ENCODE measurements around the gene RPS6KA5.
"Not testable (repeated sequence)": the region's sequence is repeated elsewhere in the genome, so short reads cannot be mapped to it uniquely, and the experiment has no call there.

The RPS6KA5 gene

DNA sequence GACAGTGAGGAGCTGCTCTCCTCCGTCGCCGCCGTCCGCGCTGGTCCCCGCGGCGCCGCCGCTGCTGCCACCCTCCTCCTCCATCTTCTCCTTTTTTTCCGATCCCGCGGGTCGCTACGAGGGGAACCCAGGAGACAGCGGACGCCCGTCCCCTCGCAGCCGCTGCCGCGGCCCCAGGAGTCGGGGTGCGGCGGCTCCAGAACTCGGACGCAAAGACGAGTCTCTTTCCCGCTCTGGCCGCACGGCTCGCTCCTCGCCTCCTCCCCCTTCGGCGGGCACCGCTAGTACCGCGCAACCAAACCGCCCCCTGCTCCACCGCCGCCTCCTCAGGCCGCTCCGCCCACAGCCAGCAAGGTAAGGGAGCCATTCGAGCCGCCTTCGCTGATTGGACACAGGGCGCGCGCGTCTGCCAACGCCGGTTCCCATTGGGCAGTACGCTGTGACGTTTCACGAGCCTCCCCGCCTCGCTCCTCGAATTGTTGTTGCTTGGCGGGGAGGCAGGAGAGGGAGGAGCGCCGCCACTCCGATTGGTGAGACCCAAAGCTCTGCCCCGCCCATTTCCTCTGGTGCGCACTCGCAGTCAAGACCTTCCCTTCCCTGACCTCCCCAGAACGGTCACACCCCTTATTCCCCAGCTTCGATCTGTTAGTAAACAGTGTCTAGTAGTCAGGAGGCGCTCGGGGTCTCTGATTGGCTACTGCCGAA is at the start of gene RPS6KA5:
Gene RPS6KA5, minus strand, starts transcription at position 291 of the 705 bp plus-strand sequence. Its CDS starts 207 bp downstream, at position 84.
- H3K27ac ChIP-seq: peak within 1 kb of the TSS; percentile 90
- TF ChIP-seq ZFX (IDR thresholded peaks at IDR 0.05; ENCODE audit: borderline replicate concordance): no peak
- TF ChIP-seq, protein P1, sequence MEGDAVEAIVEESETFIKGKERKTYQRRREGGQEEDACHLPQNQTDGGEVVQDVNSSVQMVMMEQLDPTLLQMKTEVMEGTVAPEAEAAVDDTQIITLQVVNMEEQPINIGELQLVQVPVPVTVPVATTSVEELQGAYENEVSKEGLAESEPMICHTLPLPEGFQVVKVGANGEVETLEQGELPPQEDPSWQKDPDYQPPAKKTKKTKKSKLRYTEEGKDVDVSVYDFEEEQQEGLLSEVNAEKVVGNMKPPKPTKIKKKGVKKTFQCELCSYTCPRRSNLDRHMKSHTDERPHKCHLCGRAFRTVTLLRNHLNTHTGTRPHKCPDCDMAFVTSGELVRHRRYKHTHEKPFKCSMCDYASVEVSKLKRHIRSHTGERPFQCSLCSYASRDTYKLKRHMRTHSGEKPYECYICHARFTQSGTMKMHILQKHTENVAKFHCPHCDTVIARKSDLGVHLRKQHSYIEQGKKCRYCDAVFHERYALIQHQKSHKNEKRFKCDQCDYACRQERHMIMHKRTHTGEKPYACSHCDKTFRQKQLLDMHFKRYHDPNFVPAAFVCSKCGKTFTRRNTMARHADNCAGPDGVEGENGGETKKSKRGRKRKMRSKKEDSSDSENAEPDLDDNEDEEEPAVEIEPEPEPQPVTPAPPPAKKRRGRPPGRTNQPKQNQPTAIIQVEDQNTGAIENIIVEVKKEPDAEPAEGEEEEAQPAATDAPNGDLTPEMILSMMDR (IDR thresholded peaks at IDR 0.05): peak; percentile 37

DNA sequence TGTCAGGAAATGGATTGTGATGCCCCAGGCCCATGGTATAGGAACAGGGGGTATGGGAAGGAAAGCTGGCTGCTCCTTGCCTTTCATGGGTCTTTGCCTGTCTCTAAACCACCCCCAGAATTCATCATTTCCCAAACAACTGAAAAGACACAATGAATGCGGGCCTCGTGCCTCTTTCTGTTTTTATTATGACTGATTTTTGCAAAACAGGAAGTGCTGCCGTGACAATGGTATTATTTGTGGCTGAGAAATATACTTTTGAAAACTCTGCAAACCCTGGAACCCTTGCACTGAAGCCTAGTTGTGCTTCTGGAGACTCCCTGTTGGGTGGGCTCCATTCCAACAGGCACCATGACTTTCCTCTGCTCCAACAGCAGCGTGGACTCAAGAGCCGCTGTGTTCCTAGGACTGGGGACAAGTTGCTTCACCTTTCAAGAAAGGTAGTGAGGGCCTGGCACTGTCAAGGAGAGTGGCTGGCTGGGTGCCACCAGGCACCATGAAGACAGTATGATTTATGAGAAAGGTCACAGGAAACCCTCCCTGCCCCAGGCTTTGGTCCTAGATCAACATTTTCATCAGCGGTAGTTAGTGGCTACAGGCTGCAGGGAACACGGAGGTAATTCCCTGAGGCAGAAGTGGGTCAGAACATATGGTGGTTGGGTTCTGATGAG is 48.6 kb upstream of the RPS6KA5 start:
- H3K27ac ChIP-seq: no peak overlapping the region
- TF ChIP-seq, protein P1 (IDR thresholded peaks at IDR 0.05): no peak
- no peak for TF ChIP-seq ZFX (IDR thresholded peaks at IDR 0.05; ENCODE audit: borderline replicate concordance)

DNA sequence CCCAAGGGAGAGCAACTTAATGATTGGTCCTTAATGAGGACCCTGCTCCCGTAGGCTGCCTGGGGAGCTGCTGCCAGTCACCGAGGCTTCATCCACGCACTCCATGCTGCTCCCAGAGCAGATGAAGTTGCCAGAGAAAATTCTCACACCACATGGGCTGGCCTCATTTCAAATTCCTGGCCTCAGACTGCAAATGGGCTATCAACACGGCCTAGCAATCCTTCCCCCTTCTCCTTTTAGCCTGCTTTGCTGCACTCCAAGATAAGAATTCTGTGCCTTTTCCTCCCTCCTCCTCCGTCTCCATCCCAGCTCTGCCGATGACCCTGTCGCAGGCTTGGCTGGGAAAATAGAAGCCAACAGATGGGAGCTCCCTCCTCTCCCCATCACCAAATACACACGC is 42.7 kb upstream of the RPS6KA5 start:
- no peak overlapping the region for H3K27ac ChIP-seq
- TF ChIP-seq ZFX (IDR thresholded peaks at IDR 0.05; ENCODE audit: borderline replicate concordance): no peak
- TF ChIP-seq, protein P1 (IDR thresholded peaks at IDR 0.05): no peak

DNA sequence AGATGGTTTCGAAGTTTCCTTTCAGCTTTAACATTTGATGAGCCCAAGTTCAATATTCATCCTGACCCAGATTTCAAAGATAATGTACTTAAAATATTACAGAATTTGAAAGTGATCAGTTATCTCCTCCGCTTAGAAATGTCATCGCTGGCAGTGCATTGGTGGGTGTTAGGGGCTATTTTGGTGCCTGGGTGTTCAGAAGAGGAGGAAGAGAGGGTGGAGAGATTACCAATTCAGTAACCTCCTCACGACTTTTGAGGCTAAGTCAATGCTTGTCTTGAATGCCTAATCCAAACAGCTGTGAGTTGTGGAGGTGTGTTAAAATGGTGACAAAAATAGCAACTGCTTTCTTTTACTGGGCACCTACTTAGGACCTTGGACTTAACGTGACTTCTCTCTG is 39.7 kb upstream of the RPS6KA5 start:
- no peak for TF ChIP-seq ZFX (IDR thresholded peaks at IDR 0.05; ENCODE audit: borderline replicate concordance)
- TF ChIP-seq, protein P1 (IDR thresholded peaks at IDR 0.05): no peak
- no peak overlapping the region for H3K27ac ChIP-seq

DNA sequence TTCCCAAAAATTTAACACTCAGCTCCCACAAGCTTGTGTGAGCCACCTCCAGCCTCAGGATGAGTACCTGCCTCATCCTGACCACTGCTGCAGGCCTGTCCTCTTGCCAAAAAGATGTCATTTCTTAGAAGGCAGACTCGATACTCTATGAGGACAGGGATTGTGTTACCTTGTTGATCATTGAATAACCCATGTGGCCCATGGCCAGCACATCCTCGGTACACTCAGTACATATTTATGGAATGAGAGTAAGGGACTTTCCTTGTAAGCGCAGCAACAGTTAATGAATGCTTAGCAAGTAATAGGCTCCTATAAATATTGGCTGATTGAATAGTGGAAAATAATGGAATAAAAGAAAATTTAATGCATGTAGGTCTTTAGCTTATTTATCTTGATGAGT is 38.1 kb upstream of the RPS6KA5 start:
- H3K27ac ChIP-seq: no peak overlapping the region
- TF ChIP-seq ZFX (IDR thresholded peaks at IDR 0.05; ENCODE audit: borderline replicate concordance): no peak
- TF ChIP-seq, protein P1 (IDR thresholded peaks at IDR 0.05): no peak

DNA sequence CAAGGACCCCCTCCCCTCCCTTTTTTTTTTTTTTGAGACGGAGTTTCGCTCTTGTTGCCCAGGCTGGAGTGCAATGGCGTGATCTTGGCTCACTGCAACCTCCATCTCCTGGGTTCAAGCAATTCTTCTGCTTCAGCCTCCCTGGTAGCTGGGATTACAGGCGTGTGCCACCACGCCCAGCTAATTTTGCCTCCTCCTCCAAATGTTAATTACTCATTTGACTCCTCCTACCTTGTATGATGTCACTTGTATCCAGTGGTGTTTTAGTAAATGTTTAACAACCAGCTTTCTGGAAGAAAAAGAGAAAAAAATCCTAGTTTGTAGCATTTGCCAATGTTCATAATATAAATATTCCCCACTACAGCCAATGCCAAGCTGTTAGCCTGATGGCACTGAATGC is 37.2 kb upstream of the RPS6KA5 start:
- H3K27ac ChIP-seq: not testable (repeated sequence)

DNA sequence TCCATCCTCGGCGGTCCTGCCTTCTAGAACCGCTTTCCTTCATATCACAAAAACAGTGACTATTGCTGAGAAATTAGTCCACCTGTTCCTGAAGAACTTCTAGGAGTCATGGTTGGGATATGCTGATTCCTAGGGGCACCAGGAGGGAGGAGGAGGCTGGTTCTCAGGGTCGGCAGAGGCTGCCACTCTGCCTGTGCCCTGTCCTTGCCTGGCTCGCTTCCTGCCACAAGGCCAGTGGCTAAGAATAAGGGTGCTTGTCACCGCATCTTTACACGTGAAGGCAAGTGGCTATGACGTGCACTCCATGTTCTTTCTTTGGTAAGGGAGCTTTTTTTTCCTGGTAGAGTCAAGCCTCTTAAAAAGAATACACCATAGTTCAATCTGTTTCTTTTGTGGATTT is 34.7 kb upstream of the RPS6KA5 start:
- H3K27ac ChIP-seq: no peak overlapping the region
- TF ChIP-seq, protein P1 (IDR thresholded peaks at IDR 0.05): no peak
- no peak for TF ChIP-seq ZFX (IDR thresholded peaks at IDR 0.05; ENCODE audit: borderline replicate concordance)
